LNCaP clone FGC (cell line): ENCODE data around the gene KCNQ1.

Experiments
- DNase-seq: peaks from one replicate; pipeline ENCODE4 v3.0.0-alpha.2; 2011; ENCODE audit warnings: low read depth
- H3K4me3 ChIP-seq: 2 replicates; pipeline ENCODE4 v1.5.1; 2011; ENCODE audit warnings: mild to moderate bottlenecking, low read depth, low read length, control low read depth
- TF ChIP-seq, protein P1 (sequence below): IDR thresholded peaks from 2 replicates; pipeline ENCODE4 v1.5.1; 2012; ENCODE audit warnings: mild to moderate bottlenecking; ENCODE audit not compliant: control insufficient read depth, insufficient read depth; ENCODE audit errors: extremely low read depth

KCNQ1 gene

DNA sequence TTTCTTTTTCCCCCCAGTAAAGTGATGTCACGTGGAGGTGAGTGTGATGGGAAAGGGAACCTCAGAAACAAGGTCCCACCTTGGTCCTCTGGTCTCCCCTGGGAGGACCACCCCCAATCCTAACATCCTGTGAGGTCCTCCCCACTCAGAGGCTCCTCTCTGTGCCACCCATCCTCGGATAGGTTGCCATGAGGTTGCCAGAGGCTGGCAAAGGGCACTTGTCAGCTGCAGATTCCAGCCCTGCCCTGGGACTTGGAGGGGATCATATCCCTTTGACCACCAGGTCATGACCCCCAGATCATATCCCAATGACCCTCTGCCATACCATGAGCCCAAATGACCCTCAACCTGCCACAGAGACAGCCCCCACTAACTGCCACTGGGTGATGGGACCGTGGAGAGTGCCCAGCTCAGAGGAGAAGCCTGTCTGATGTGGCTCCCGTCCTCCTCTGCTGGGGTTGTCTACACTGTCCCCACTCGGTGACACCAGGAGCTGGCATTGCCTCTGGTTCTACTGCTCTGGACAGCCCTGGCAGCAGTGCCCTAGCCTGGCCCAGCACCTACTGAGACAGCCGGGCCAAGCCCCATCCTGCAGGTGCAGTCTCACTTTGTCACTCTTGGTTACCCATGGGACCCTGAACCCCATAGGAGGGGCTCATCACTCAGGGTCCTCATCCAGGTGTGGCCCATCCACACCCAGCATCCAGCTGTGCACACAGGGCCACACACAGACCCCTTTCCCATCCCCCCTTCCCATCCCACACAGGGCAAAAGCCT is 345.2 kb downstream of the KCNQ1 start:
- TF ChIP-seq, protein P1, sequence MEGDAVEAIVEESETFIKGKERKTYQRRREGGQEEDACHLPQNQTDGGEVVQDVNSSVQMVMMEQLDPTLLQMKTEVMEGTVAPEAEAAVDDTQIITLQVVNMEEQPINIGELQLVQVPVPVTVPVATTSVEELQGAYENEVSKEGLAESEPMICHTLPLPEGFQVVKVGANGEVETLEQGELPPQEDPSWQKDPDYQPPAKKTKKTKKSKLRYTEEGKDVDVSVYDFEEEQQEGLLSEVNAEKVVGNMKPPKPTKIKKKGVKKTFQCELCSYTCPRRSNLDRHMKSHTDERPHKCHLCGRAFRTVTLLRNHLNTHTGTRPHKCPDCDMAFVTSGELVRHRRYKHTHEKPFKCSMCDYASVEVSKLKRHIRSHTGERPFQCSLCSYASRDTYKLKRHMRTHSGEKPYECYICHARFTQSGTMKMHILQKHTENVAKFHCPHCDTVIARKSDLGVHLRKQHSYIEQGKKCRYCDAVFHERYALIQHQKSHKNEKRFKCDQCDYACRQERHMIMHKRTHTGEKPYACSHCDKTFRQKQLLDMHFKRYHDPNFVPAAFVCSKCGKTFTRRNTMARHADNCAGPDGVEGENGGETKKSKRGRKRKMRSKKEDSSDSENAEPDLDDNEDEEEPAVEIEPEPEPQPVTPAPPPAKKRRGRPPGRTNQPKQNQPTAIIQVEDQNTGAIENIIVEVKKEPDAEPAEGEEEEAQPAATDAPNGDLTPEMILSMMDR: no peak
- DNase-seq: no peak
- H3K4me3 ChIP-seq: no peak overlapping the region

DNA sequence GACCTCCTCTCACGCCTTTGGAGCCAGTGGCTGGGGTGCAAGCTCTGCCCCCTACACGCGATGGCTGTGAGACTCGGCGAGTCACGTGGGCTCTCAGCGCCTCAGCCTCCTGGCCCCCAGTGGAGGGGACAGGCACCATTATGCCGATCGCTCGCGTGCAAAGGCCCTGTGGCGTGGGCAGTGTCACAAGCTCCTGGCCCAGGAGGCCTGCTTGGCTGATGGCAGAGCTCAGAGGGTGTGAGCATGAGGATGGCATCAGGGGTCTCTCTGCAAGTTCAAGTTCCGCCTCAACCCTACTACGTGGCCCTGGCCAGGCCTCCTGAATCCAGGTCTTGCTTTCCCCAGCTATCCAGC is 345.7 kb downstream of the KCNQ1 start:
- H3K4me3 ChIP-seq: no peak overlapping the region
- no peak for DNase-seq
- TF ChIP-seq, protein P1: no peak

DNA sequence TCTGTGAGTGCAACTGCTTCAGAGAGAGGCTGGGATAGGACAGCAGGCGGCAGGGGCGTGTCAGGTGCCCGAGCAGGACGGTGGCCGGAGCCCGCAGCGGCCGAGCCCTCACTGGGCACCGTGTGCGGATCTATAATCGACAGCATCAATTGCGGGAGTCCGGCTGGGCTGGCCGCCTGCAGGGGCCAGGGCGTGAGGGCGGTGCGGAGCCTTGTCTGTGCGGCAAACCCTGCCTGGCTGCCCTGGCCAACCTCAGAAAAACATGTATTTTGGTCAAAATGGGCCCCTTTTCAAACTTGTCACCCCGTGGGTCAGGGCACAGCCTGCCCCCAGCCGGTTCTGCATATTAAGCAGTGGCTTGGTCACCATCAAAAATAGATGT is 346.3 kb downstream of the KCNQ1 start:
- DNase-seq: no peak
- no peak overlapping the region for H3K4me3 ChIP-seq
- TF ChIP-seq, protein P1: no peak

DNA sequence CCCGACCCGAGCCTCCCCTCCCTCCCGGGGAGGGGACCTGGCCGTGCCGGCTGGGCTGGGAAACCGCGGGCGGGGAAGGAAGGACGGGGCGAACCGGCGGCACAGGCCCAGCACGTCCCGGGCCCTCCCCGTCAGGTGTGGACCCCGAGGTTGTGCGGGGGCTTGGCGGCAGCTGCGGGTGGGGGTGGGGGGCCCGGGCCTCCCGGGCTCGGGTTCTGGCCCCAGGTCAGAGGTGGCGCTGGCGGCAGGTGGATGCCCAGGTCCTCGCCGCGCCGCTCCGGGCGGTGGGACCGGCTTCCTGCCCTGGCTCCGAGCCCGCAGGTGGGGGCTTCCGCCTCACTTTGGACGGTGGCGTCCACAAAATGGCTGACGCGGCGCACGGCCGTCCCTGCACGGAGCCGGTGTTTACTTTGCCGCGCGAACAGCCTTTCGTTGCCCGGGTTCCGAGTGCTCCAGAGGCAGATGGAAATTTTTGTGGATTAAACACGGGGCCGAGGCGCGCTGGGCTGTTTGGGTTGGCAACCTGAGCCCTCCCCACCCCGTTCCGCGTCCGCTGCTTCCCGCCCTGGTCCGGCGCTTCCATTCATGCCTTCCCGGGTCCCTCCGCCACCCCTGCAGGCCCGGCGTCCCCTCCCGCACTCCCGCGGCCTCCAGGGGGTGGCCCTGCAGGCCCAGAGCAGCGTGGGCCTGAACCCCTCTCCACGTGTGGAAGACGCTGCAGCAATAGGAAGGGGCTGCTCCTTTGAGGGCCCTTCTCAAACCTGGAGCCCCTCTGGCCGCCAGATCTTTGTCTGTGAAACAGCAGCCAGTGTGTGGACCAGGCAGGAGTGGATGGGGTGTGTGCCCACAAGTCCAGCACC is 346.9 kb downstream of the KCNQ1 start:
- TF ChIP-seq, protein P1: no peak
- H3K4me3 ChIP-seq: no peak overlapping the region
- no peak for DNase-seq

DNA sequence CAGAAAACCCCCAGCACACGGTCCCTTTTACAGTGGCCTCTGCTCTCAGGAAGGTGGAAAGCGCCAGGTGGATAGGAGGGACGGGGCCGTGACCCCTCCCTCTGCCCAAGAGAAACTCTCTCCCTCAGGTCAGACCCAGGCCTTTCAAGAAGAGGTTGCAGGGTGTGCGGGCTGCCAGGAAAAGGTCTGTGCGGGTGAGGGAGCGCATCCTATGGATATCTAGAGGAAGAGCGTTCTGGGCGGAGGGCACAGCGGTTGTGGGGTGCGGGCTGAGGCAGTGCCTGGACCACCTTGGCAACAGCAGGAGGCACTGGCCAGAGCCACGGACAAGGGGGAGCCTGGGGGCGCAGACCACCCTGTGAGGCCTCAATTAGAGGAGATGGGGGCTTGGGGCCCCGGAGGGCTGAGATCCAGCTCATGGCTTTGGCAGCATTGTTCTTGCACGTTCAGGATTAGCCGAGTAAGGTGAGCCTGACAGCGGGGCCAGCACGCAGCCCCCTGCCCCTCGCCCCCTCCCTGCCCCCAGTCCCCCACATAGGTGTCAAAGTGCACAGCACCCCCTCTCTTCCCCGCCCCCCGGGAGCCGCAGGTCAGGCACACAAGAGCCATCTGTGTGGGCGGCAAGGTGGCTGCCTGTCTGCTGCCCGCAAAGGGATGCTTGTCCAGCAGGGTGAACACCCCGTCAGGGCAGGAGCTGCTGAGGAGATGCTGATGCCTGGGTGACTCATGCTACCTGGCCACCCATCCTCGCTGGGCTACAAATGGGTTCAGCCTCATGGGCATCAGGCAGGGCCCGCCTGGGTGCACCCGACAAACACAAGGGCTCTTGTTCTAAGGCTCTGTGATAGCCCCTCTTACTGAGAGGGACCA is 347.8 kb downstream of the KCNQ1 start:
- H3K4me3 ChIP-seq: no peak overlapping the region
- no peak for DNase-seq
- TF ChIP-seq, protein P1: no peak

DNA sequence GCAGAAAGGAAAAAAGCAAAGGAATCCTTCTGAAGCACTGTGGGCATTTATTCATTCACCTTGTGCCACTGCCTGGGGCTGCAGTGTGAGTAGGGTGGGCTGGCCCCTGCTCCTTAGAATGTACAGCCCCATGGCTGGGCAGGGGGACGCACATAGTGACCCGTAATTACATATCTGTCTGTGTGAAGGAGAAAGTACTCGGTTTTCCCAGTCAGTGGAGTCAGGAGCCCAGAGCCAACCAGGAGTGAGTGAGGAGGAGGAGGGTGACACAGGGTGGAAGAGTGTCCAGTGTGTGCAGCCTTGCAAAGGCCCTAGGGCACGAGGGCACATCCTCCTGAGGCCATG is 348.9 kb downstream of the KCNQ1 start:
- DNase-seq: no peak
- TF ChIP-seq, protein P1: no peak
- no peak overlapping the region for H3K4me3 ChIP-seq
